ENCODE data around the gene B4GALNT1.

The B4GALNT1 gene

GRCh38 chr12:57585156-57585555, 47.8 kb downstream of the B4GALNT1 start:
- no peak for DNase-seq (ENCODE audit: low read depth)

DNA sequence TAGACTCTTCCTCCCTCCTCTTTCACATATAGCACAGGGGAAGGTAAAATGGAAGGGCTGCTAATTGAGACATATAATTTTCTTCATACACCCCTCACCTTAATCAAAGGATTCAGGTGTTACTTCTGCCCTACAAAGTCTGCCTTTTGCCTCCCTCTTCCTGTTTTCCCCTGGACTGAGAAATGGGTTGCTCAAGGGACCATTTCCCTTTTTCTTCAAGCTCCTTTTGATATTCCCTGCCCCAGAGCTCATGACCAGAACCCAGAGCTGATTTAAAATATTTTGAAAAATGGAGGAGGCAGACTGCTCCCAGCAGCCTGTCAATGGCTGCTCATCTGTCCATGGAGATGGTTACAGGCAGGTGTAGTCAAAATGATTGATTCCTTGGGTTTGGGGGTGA, 48.3 kb downstream of the B4GALNT1 start:
- DNase-seq (ENCODE audit: low read depth) = no peak

GRCh38 chr12:57584050-57584449, 49.0 kb downstream of the B4GALNT1 start:
- DNase-seq (ENCODE audit: low read depth) = no peak

DNA sequence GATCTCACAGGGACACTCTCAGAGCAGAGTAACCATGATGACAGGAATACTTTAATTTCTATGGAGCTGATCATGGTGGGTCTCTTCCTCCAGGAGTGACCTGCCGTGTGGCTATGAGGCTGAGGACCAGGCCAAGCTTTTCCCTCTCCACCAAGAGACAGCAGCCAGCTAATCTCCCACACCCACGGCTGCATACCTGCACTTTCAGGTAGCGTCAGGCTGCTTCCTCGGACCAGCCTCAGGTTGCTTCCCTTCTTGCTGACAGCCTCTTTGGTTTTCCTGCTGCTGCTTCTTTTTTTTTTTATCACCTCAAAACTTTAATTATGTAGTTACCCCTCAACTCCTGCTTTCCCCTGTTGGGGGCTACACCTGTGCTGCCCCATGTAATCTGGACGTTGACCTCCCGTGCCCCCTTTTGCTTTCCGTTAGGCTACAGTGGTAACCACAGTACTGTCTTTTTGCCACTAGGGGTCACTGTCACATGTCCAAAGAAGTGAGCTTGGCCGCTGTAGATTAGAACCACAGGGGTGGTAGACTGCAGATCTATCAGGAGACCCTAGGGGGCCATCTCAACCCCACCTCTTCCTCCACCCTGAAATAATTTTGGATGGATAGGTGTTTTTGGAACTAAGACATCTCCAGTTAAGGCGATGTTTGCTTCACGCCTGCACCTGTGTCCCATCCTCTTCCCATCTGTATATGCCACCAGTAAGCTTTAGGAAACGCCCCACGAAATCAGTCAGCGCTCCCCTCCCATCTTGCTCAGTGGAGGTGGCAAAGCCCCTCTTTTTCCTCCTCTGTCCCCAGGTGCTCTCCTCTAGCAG, 49.8 kb downstream of the B4GALNT1 start:
- peak; percentile 76 for DNase-seq (ENCODE audit: low read depth)

GRCh38 chr12:57582440-57582839, 50.6 kb downstream of the B4GALNT1 start:
- no peak for DNase-seq (ENCODE audit: low read depth)

GRCh38 chr12:57581802-57582201, 51.2 kb downstream of the B4GALNT1 start:
- no peak for DNase-seq (ENCODE audit: low read depth)

- no peak for DNase-seq (ENCODE audit: low read depth)
These were observed 52.6 kb downstream of the B4GALNT1 start for GRCh38 chr12:57580466-57580795.

- DNase-seq (ENCODE audit: low read depth) = no peak
These were observed 53.1 kb downstream of the B4GALNT1 start for GRCh38 chr12:57579677-57580465.

GRCh38 chr12:57579011-57579410, 54.0 kb downstream of the B4GALNT1 start:
- DNase-seq (ENCODE audit: low read depth) = no peak

DNA sequence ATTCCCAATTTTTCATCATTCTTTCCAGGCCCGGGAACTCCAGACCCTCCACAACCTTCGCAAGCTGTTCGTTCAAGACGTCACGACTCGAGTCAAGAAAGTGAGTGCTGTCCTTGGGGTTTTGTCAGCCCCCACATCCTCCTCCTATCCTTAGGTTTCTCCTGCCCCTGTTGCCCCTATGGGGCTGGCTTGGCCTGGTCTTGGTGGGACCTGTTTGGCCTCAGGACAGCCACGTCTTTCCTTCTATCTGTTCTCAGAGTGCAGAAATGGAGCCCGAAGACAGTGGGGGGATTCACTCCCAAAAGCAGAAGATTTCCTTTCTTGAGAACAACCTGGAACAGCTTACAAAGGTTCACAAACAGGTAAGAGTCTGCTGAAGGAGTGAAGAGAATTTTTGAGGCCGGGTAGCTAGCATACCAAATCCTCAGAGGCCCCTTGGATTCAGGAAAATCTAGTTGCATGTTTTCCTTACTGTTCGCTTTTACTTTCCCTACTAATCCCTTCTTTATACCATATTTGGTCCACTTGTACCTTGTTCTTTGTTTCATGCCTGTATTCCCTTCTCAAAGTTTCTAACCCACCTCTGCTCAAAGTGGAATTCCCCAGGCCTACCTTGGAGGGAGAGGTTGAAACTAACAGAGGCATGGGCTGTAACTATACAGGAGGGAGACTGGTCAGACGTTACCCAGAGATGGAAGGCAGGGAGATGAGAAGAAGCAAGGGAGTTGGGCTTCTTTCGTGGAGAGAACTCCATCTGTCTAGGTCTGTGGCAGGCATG, 54.8 kb downstream of the B4GALNT1 start:
- DNase-seq (ENCODE audit: low read depth) = no peak

DNA sequence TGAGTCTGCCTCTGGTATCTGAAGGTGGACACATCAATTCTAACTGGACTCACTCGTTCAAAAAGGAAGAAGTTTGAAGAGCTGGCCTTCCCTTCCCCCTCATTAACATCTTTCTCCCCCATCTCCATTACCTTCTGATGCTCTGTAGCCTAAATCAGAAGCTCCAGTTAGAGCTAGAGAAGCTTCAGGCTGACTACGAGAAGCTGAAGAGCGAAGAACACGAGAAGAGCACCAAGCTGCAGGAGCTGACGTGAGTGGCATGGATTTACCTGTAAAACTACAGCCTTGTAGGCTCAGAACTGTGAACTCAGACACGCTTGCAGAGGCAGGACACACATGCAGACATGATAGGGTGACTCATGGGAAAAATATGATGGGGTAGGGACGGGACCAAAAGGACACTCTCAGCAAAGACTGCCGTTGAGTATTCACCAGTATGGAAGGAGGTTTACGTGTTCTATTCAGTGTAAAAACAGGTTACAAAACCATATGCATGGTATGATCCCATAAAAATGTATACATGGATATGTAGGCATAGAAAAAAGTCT, 56.3 kb downstream of the B4GALNT1 start:
- DNase-seq (ENCODE audit: low read depth) = no peak

All from iris pigment epithelial cell (primary cell).